ENCODE data around the gene CYS1. TPM values are rescaled to one million over a fixed set of nuclear protein-coding genes. Genes with fewer than 3 reads are reported as not detected.

The CYS1 gene
- total RNA-seq, 4 donors from 2014 or later = 1.1 to 7.4 (median 2.0) TPM

GRCh38 chr2:10038123-10038522, 42.1 kb downstream of the CYS1 start:
- WGBS, 2 donors (ENCODE audit: low coverage in 1 of 2) = 93% methylated on average over 7 of the region's 10 CpGs; no CpG with 5 or more reads in 1 of the 2 donors
- DNase-seq = no peak
- Histone ChIP-seq H3K36me3 (no peaks in the 10 kb centered on the region), H3K4me3 (no peak overlapping the region), H3K27ac (peak overlapping the region; percentile 13 to 96 (median 90)), H3K27me3 (no peaks in the 10 kb centered on the region), H3K4me1 (peaks cover 21 to 54% (median 33%) of the 10 kb centered on the region in 4 donors), H3K9me3 (no peaks in the 10 kb centered on the region)
- in situ Hi-C loops (cut with MboI; ENCODE audit: low pct_ligation_motif_present in 1 of 4, low pct_unique_long_range_greater_than_20kb in 1 of 4, low sequenced_read_pairs in 3 of 4) (no loop called here), intact Hi-C loops (cut with DNase I; ENCODE audit: low total_unique reads) (no loop called here)
- TF ChIP-seq POLR2A (IDR thresholded peaks at IDR 0.05) = no peak
- no peak for TF ChIP-seq CTCF (IDR thresholded peaks at IDR 0.05)
- no peak for TF ChIP-seq POLR2AphosphoS5 (IDR thresholded peaks at IDR 0.05)
- TF ChIP-seq EP300 (IDR thresholded peaks at IDR 0.05; ENCODE audit: low read depth) = no peak

DNA sequence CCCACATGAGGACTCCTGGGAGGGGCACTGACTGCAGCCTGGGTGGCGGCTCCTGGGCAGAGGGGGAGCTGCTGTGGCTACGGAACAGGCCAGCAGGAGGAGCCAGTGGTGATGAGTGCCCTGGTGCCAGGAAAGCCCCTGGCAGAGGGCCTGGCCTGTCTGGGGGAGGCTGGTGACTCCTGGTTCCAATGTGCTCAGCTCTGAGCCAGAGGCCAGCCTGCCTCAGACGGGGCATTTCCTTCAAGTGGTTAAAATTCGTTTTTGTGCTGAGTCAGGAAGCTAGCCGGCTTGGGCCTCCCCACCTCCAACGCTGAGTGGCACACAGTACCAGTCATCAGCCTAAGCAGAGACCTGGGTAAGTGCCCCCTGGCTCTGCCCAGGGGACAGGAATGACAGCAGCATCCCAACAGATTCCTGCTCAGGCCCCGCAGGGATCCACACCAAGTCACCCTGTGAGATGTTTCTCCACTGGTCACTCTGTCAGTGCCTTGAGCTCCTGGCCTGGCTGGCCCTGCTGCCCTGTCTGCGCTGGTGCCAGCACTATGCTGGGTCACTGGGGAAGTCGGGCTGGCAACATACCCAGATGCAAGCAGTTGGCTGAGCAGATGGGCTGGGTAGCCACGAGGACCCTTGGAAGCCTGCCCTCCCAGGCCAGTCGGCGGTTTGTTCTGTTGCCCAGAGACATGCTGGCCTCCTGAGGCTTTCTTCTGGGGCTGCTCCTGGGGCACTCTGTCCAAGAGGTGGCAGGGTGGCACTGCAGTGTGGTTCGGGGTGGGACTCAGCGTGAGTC, 43.9 kb downstream of the CYS1 start:
- in situ Hi-C loops (cut with MboI; ENCODE audit: low pct_ligation_motif_present in 1 of 4, low pct_unique_long_range_greater_than_20kb in 1 of 4, low sequenced_read_pairs in 3 of 4) (no loop called here), intact Hi-C loops (cut with DNase I; ENCODE audit: low total_unique reads) (no loop called here)
- Histone ChIP-seq H3K4me3 (no peak overlapping the region), H3K36me3 (no peaks in the 10 kb centered on the region), H3K27ac (peak overlapping the region; percentile 18 to 91 (median 61)), H3K9me3 (no peaks in the 10 kb centered on the region), H3K27me3 (no peaks in the 10 kb centered on the region), H3K4me1 (peaks cover 13 to 42% (median 26%) of the 10 kb centered on the region in 4 donors)
- 63% methylated on average over 14 of the region's 14 CpGs; no CpG with 5 or more reads in 1 of the 2 donors for WGBS, 2 donors (ENCODE audit: low coverage in 1 of 2)
- TF ChIP-seq EP300 (IDR thresholded peaks at IDR 0.05; ENCODE audit: low read depth) (no peak), CTCF (IDR thresholded peaks at IDR 0.05) (peak; percentile 31 to 48 (median 43))
- DNase-seq = peak; percentile 64

DNA sequence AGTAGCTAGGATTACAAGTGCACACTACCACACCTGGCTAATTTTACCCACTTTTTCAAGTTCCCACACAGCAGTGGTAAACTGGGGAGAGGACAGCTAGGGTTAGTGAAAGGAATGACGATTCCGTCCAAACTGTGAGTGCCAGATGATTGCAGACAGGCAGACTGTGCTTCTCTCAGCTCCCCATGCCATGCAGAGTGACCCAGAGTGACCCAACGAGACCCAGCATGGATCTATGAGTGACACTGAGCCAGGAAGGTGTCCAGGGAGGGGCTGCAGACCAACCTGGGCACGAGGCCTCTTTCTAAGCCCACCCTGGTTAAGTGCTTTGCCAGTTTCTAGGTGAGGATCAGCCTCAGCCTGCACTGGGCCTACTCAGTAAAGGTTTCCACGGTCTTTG, 44.6 kb downstream of the CYS1 start:
- Histone ChIP-seq H3K4me1 (peaks cover 9 to 41% (median 24%) of the 10 kb centered on the region in 4 donors), H3K27ac (peak overlapping the region; percentile 18 to 91 (median 61)), H3K36me3 (no peaks in the 10 kb centered on the region), H3K9me3 (no peaks in the 10 kb centered on the region), H3K27me3 (no peaks in the 10 kb centered on the region), H3K4me3 (no peak overlapping the region)
- in situ Hi-C loops (cut with MboI; ENCODE audit: low pct_ligation_motif_present in 1 of 4, low pct_unique_long_range_greater_than_20kb in 1 of 4, low sequenced_read_pairs in 3 of 4) (no loop called here), intact Hi-C loops (cut with DNase I; ENCODE audit: low total_unique reads) (no loop called here)
- DNase-seq = no peak
- no peak for TF ChIP-seq POLR2A (IDR thresholded peaks at IDR 0.05)
- TF ChIP-seq EP300 (IDR thresholded peaks at IDR 0.05; ENCODE audit: low read depth) = no peak
- no peak for TF ChIP-seq POLR2AphosphoS5 (IDR thresholded peaks at IDR 0.05)
- TF ChIP-seq CTCF (IDR thresholded peaks at IDR 0.05) = no peak
- WGBS, 2 donors (ENCODE audit: low coverage in 1 of 2) = 64% methylated on average over 5 of the region's 5 CpGs; no CpG with 5 or more reads in 1 of the 2 donors

DNA sequence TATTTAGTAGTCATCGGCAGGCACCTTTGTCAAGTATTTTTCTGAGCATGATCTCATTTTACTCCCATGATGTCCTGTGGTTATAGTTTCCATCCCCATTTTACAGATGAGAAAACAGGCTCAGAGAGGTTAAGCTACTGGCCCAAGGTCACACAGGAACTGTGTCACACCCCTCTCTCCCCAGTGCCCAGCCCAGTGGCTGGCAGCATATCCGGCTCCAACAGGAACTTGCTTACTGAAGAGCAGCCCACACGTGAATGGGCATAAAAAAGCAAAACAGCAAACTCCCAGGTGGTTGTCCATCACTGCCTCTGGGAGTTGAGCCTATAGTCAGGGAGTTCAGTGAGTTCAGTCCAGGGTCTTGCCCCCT, 45.2 kb downstream of the CYS1 start:
- no peak for TF ChIP-seq POLR2AphosphoS5 (IDR thresholded peaks at IDR 0.05)
- no peak for TF ChIP-seq CTCF (IDR thresholded peaks at IDR 0.05)
- TF ChIP-seq POLR2A (IDR thresholded peaks at IDR 0.05) = no peak
- TF ChIP-seq EP300 (IDR thresholded peaks at IDR 0.05; ENCODE audit: low read depth) = no peak
- no peak for DNase-seq
- Histone ChIP-seq H3K9me3 (no peaks in the 10 kb centered on the region), H3K4me1 (peaks cover 9 to 35% (median 20%) of the 10 kb centered on the region in 4 donors), H3K4me3 (no peak overlapping the region), H3K27me3 (no peaks in the 10 kb centered on the region), H3K27ac (no peak overlapping the region), H3K36me3 (no peaks in the 10 kb centered on the region)
- intact Hi-C loops (cut with DNase I; ENCODE audit: low total_unique reads) (no loop called here), in situ Hi-C loops (cut with MboI; ENCODE audit: low pct_ligation_motif_present in 1 of 4, low pct_unique_long_range_greater_than_20kb in 1 of 4, low sequenced_read_pairs in 3 of 4) (no loop called here)
- WGBS, 2 donors (ENCODE audit: low coverage in 1 of 2) = 53 to 68% methylated on average over 3 of the region's 3 CpGs
